GM18526 (cell line): ENCODE measurements around the gene ATXN1.

Experiments used
- POLR2A ChIP-seq: IDR thresholded peaks from 3 replicates; pipeline ENCODE4 v1.6.1; 2011; ENCODE audit not compliant: insufficient read length; ENCODE audit errors: extremely low read depth

ATXN1 gene

GRCh38 chr6:16673011-16673797, 88.1 kb downstream of the ATXN1 start:
- no peak for TF ChIP-seq POLR2A

- TF ChIP-seq POLR2A, result no peak
These were observed 89.7 kb downstream of the ATXN1 start for GRCh38 chr6:16671302-16672289.

GRCh38 chr6:16670617-16671051, 90.6 kb downstream of the ATXN1 start:
- TF ChIP-seq POLR2A, result no peak

GRCh38 chr6:16670183-16670582, 91.1 kb downstream of the ATXN1 start:
- TF ChIP-seq POLR2A, result no peak

GRCh38 chr6:16669227-16669626, 92.0 kb downstream of the ATXN1 start:
- TF ChIP-seq POLR2A, result no peak

GRCh38 chr6:16667509-16667908, 93.8 kb downstream of the ATXN1 start:
- TF ChIP-seq POLR2A, result no peak

- no peak for TF ChIP-seq POLR2A
These were observed 95.3 kb downstream of the ATXN1 start for GRCh38 chr6:16665992-16666391.

GRCh38 chr6:16665182-16665581, 96.1 kb downstream of the ATXN1 start:
- TF ChIP-seq POLR2A, result no peak

GRCh38 chr6:16663901-16664300, 97.4 kb downstream of the ATXN1 start:
- no peak for TF ChIP-seq POLR2A

GRCh38 chr6:16660157-16660497, 101.1 kb downstream of the ATXN1 start:
- no peak for TF ChIP-seq POLR2A

- no peak for TF ChIP-seq POLR2A
These were observed 101.6 kb downstream of the ATXN1 start for GRCh38 chr6:16659466-16660156.

- TF ChIP-seq POLR2A, result no peak
These were observed 102.8 kb downstream of the ATXN1 start for GRCh38 chr6:16658348-16659034.

GRCh38 chr6:16657768-16658167, 103.5 kb downstream of the ATXN1 start:
- no peak for TF ChIP-seq POLR2A

- no peak for TF ChIP-seq POLR2A
These were observed 104.8 kb downstream of the ATXN1 start for GRCh38 chr6:16656451-16656850.

GRCh38 chr6:16654701-16655100, 106.6 kb downstream of the ATXN1 start:
- no peak for TF ChIP-seq POLR2A
